ENCODE results near the gene MICAL3. TPM values are rescaled to one million over a fixed set of nuclear protein-coding genes. Genes with fewer than 3 reads are reported as not detected.

MICAL3 gene
- total and polyA plus RNA-seq, 2 of the 8 experiments (the other 6 are each of a cell fraction or from before 2014, with no cell fraction given): 8.3 to 41.8 TPM

DNA sequence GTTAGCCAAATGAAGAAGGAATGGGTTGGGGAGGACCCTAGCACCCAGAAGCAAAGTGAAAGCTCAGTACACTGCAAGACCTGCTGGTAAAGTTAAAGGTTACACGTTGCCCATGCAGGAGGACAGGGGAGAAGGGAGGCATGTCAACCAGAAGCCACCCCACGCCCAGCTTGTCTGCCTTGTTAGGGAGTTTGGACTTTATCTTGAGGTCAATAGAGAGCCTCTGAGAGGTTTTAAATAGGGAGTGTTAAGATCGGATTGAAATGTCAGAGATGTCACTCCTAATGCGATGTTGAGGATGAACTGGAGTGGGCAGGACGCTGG lies 34.7 kb upstream of the MICAL3 start:
- Histone ChIP-seq H4K8ac (ENCODE audit: extremely low read depth, insufficient read depth, low read length) (no peak overlapping the region), H3K4me3 (ENCODE audit: extremely low read depth in 1 of 4, insufficient read depth in 2 of 4, low read depth in 3 of 4, low read length in 4 of 4) (no peak overlapping the region), H3K18ac (ENCODE audit: extremely low read depth, low read length) (no peak overlapping the region), H4K5ac (ENCODE audit: insufficient read length, low read depth, low read length) (no peak overlapping the region), H4K20me1 (replicated peaks in 1 of 2; ENCODE audit: control insufficient read depth in 1 of 2, insufficient read depth in 2 of 2, low read length in 2 of 2) (no peaks in the 10 kb centered on the region), H3K23me2 (ENCODE audit: low read depth, low read length) (no peaks in the 10 kb centered on the region), H3K9me3 (ENCODE audit: insufficient read depth in 2 of 2, low read depth in 1 of 2, low read length in 1 of 2) (0 out of 4 replicates have a peak, but pooled peaks cover 0 to under 1% of the 10 kb centered on the region in 2 experiments), H3K27me3 (replicated peaks in 1 of 4; ENCODE audit: control insufficient read depth in 3 of 4, extremely low read depth in 1 of 4, insufficient read depth in 3 of 4, low read length in 3 of 4) (no peaks in the 10 kb centered on the region; a peak in 1 of 7 replicates), H2BK120ac (replicated peaks; ENCODE audit: low read depth, low read length) (no peak overlapping the region), H3K9ac (replicated peaks in 1 of 4; ENCODE audit: extremely low read depth in 1 of 4, low read depth in 3 of 4, low read length in 3 of 4) (no peak overlapping the region), H2BK12ac (ENCODE audit: low read depth, low read length) (no peak overlapping the region), H2BK15ac (ENCODE audit: low read length) (no peak overlapping the region), H3K4me2 (ENCODE audit: insufficient read depth in 1 of 2, low read depth in 2 of 2, low read length in 2 of 2) (no peak overlapping the region), H2BK5ac (ENCODE audit: low read depth, low read length) (no peak overlapping the region), H3K23ac (ENCODE audit: insufficient read length) (no peak overlapping the region), H3K79me1 (ENCODE audit: low read depth, low read length) (no peaks in the 10 kb centered on the region), H3K36me3 (ENCODE audit: control insufficient read depth in 2 of 4, insufficient read depth in 4 of 4, low read length in 3 of 4) (no peaks in the 10 kb centered on the region), H3K14ac (ENCODE audit: insufficient read length) (no peak overlapping the region), H2AFZ (ENCODE audit: low read length) (no peak overlapping the region), H2AK5ac (ENCODE audit: low read depth, low read length) (no peak overlapping the region), H3K79me2 (ENCODE audit: control insufficient read depth in 1 of 2, insufficient read depth in 2 of 2, low read length in 2 of 2) (no peaks in the 10 kb centered on the region), H3K4ac (replicated peaks; ENCODE audit: insufficient read length, low read depth, low read length) (no peak overlapping the region), H3K56ac (replicated peaks; ENCODE audit: insufficient read length, low read depth, low read length) (no peak overlapping the region), H3K27ac (ENCODE audit: low read depth, low read length) (no peak overlapping the region), H4K91ac (replicated peaks; ENCODE audit: insufficient read length, low read length) (no peak overlapping the region), H2BK20ac (ENCODE audit: low read length) (no peak overlapping the region), H3K4me1 (replicated peaks in 1 of 4; ENCODE audit: control insufficient read depth in 3 of 4, insufficient read depth in 4 of 4, low read length in 3 of 4) (peaks cover 0 to 3% (median 0%) of the 10 kb centered on the region in 4 experiments; a peak in 2 of 7 replicates)
- POLR2A ChIA-PET (ENCODE audit: partially characterized antibody): no interaction called here
- CTCF ChIA-PET (ENCODE audit: partially characterized antibody): interaction anchor here (1.2 kb wide), 1 partner anchor 229 kb away, joined by 4 read pairs; no protein-coding TSS in a partner anchor
- WGBS, 2 experiments (ENCODE audit: extremely low coverage in 1 of 2, insufficient coverage in 1 of 2, insufficient read length in 1 of 2, insufficient replicate concordance in 2 of 2, low coverage in 1 of 2, low lambda C conversion rate in 2 of 2, missing lambda C conversion rate in 1 of 2): 64% methylated on average over 5 of the region's 5 CpGs; no CpG with 5 or more reads in 1 of the 2 experiments
- no peak for DNase-seq (ENCODE audit: low read depth in 1 of 2, low spot score in 2 of 2)
- FAIRE-seq: no peak
- TF ChIP-seq TEAD4 (IDR thresholded peaks at IDR 0.05; ENCODE audit: low read depth, low read length) (no peak), SP4 (IDR thresholded peaks at IDR 0.05; ENCODE audit: low read length) (no peak), NRF1 (IDR thresholded peaks at IDR 0.05; ENCODE audit: low read depth, low read length) (no peak), MAFK (IDR thresholded peaks at IDR 0.05; ENCODE audit: low read depth, low read length) (no peak), KDM5A (IDR thresholded peaks at IDR 0.05; ENCODE audit: low read length) (no peak), ZNF274 (IDR thresholded peaks at IDR 0.05; ENCODE audit: borderline replicate concordance, extremely low read depth, low read length) (no peak), SP2 (IDR thresholded peaks at IDR 0.05; ENCODE audit: low read length) (no peak), BRCA1 (IDR thresholded peaks at IDR 0.05; ENCODE audit: low read depth, low read length) (no peak), SAP30 (IDR thresholded peaks at IDR 0.05; ENCODE audit: insufficient read depth, insufficient replicate concordance, low read length) (no peak)
- TF ChIP-seq, protein P1, sequence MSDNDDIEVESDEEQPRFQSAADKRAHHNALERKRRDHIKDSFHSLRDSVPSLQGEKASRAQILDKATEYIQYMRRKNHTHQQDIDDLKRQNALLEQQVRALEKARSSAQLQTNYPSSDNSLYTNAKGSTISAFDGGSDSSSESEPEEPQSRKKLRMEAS (IDR thresholded peaks at IDR 0.05): no peak
